ENCODE data around the gene TTLL8. TPM values are rescaled to one million over a fixed set of nuclear protein-coding genes. Genes with fewer than 3 reads are reported as not detected.
A peak's percentile ranks its signal among the peaks of the same experiment; 100 is the strongest.

The TTLL8 gene
- total RNA-seq, 4 donors from 2014 or later, result not detected

GRCh38 chr22:50030297-50031188, 27.6 kb downstream of the TTLL8 start:
- TF ChIP-seq CTCF (IDR thresholded peaks at IDR 0.05) (peak; percentile 72 to 94 (median 86)), POLR2A (IDR thresholded peaks at IDR 0.05) (no peak)
- Histone ChIP-seq H3K36me3 (no peaks in the 10 kb centered on the region), H3K27ac (no peak overlapping the region), H3K27me3 (peaks cover 0 to 88% (median 0%) of the 10 kb centered on the region in 4 donors), H3K4me1 (peaks cover 5 to 24% (median 14%) of the 10 kb centered on the region in 3 donors), H3K4me3 (no peak overlapping the region), H3K9me3 (no peaks in the 10 kb centered on the region)
- DNase-seq, result no peak
- intact Hi-C loops (cut with DNase I), result loop anchor here (10.0 kb wide), 1 partner anchor 256 kb away; no protein-coding TSS in a partner anchor
- WGBS, 2 donors, result no CpG with 5 or more reads among the region's 52 CpGs

- intact Hi-C loops (cut with DNase I), result loop anchor here (2.0 kb wide), 1 partner anchor 99 kb away; no protein-coding TSS in a partner anchor
- Histone ChIP-seq H3K27ac (peak overlapping the region in 2 of 4 donors; percentile 9 to 39), H3K4me3 (no peak overlapping the region), H3K27me3 (peaks cover 0 to 85% (median 0%) of the 10 kb centered on the region in 4 donors), H3K4me1 (peaks cover 5 to 24% (median 14%) of the 10 kb centered on the region in 3 donors), H3K36me3 (no peaks in the 10 kb centered on the region), H3K9me3 (no peaks in the 10 kb centered on the region)
- 29 to 45% methylated on average over 11 to 26 of the region's 42 CpGs for WGBS, 2 donors
- DNase-seq, result no peak
- TF ChIP-seq CTCF (IDR thresholded peaks at IDR 0.05) (no peak), POLR2A (IDR thresholded peaks at IDR 0.05) (no peak)
These were observed 30.2 kb downstream of the TTLL8 start for GRCh38 chr22:50027639-50028537.

- no peak overlapping the region for H3K27ac ChIP-seq
- H3K4me3 ChIP-seq, result no peak overlapping the region
- H3K27me3 ChIP-seq, result peaks cover 0 to 75% (median 0%) of the 10 kb centered on the region in 4 donors
- TF ChIP-seq CTCF (IDR thresholded peaks at IDR 0.05) (no peak), POLR2A (IDR thresholded peaks at IDR 0.05) (no peak)
- no peaks in the 10 kb centered on the region for H3K9me3 ChIP-seq
- no peaks in the 10 kb centered on the region for H3K36me3 ChIP-seq
- intact Hi-C loops (cut with DNase I), result loop anchor here (2.0 kb wide), 1 partner anchor 97 kb away; no protein-coding TSS in a partner anchor
- peaks cover 5 to 24% (median 14%) of the 10 kb centered on the region in 3 donors for H3K4me1 ChIP-seq
- no peak for DNase-seq
- WGBS, 2 donors, result 71 to 77% methylated on average over 3 to 5 of the region's 13 CpGs
These were observed 32.1 kb downstream of the TTLL8 start for GRCh38 chr22:50025993-50026392.

GRCh38 chr22:50022171-50022819, 35.8 kb downstream of the TTLL8 start:
- TF ChIP-seq POLR2A (IDR thresholded peaks at IDR 0.05) (no peak), CTCF (IDR thresholded peaks at IDR 0.05) (no peak)
- 80 to 82% methylated on average over 13 to 14 of the region's 14 CpGs for WGBS, 2 donors
- Histone ChIP-seq H3K27me3 (peaks cover 0 to 69% (median 1%) of the 10 kb centered on the region in 4 donors), H3K9me3 (no peaks in the 10 kb centered on the region), H3K4me1 (peaks cover 0 to 2% (median 0%) of the 10 kb centered on the region in 3 donors), H3K4me3 (no peak overlapping the region), H3K36me3 (no peaks in the 10 kb centered on the region), H3K27ac (no peak overlapping the region)
- intact Hi-C loops (cut with DNase I), result no loop called here
- DNase-seq, result no peak
